IMR-90 (cell line): ENCODE results near the gene ANXA4. TPM values are rescaled to one million over a fixed set of nuclear protein-coding genes. Genes with fewer than 3 reads are reported as not detected.

Source experiments
- ATAC-seq: fragments of 200-7000 bp; cut with Tn5 transposase; 2 replicates; pipeline ENCODE4 v1.9.1; 2020; ENCODE audit warnings: low read depth, mild to moderate bottlenecking, moderate library complexity
- BruUV-seq: library from RNA; stranded (reverse); fragments of 400-500 nt; replicated peaks from 2 replicates; lab custom pipeline; 2021; lab: Mats Ljungman, UMichigan
- CTCF ChIA-PET: fragments of 300-600 bp; formaldehyde crosslinking; extraction: SDS; loops from one replicate; lab custom pipeline; 2021; ENCODE audit warnings: antibody characterized with exemption; lab: Yijun Ruan, JAX
- POLR2A ChIA-PET: fragments of 300-600 bp; sonication (Branson Sonifier 250); formaldehyde crosslinking; loops from one replicate; lab custom pipeline; 2022; ENCODE audit warnings: antibody characterized with exemption; ENCODE audit not compliant: unreplicated experiment; lab: Charles Lee
- DNase-seq: peaks from one replicate; pipeline ENCODE4 v3.0.0; 2013
- H2AFZ ChIP-seq: replicated peaks from 2 replicates; pipeline ENCODE3; 2013; ENCODE audit warnings: low read length, mild to moderate bottlenecking; ENCODE audit not compliant: poor library complexity
- H2AK5ac ChIP-seq: 2 replicates; pipeline ENCODE4 v1.6.1; 2013; ENCODE audit warnings: low read depth, low read length, inconsistent platforms
- H2AK9ac ChIP-seq: replicated peaks from 2 replicates; pipeline ENCODE3; 2013; ENCODE audit warnings: mild to moderate bottlenecking, low read depth, low read length, moderate library complexity; ENCODE audit not compliant: poor library complexity
- H2BK120ac ChIP-seq: 2 replicates; pipeline ENCODE4 v1.6.1; 2013; ENCODE audit warnings: low read depth, low read length, inconsistent platforms
- H2BK15ac ChIP-seq: 3 replicates; pipeline ENCODE4 v1.6.1; 2013; ENCODE audit warnings: low read depth, low read length, inconsistent platforms
- H2BK20ac ChIP-seq: 2 replicates; pipeline ENCODE4 v1.6.1; 2013; ENCODE audit warnings: low read depth, mild to moderate bottlenecking, inconsistent platforms, low read length, moderate library complexity
- H2BK5ac ChIP-seq: 2 replicates; pipeline ENCODE4 v1.6.1; 2013; ENCODE audit warnings: mild to moderate bottlenecking, low read depth, low read length, inconsistent platforms; ENCODE audit not compliant: poor library complexity, severe bottlenecking
- H3K14ac ChIP-seq: replicated peaks from 2 replicates; pipeline ENCODE4 v1.6.1; 2013; ENCODE audit warnings: low read depth, low read length, inconsistent platforms
- H3K18ac ChIP-seq: 2 replicates; pipeline ENCODE4 v1.6.1; 2013; ENCODE audit warnings: low read depth, low read length, control low read depth
- H3K23ac ChIP-seq: 2 replicates; pipeline ENCODE4 v1.6.1; 2013; ENCODE audit warnings: low read depth, low read length, inconsistent platforms
- H3K27ac ChIP-seq: 2 replicates; pipeline ENCODE4 v1.5.1; 2013; ENCODE audit warnings: mild to moderate bottlenecking, control low read depth, low read length; ENCODE audit not compliant: insufficient read depth
- H3K27me3 ChIP-seq: 2 replicates; pipeline ENCODE4 v1.6.1; 2013; ENCODE audit warnings: low read length; ENCODE audit not compliant: control insufficient read depth, insufficient read depth
- H3K36me3 ChIP-seq: 2 replicates; pipeline ENCODE4 v1.6.1; 2013; ENCODE audit warnings: low read length, mixed read lengths; ENCODE audit not compliant: control insufficient read depth, insufficient read depth
- H3K4ac ChIP-seq: 2 replicates; pipeline ENCODE4 v1.6.1; 2013; ENCODE audit warnings: low read depth, low read length, inconsistent platforms
- H3K4me1 ChIP-seq: 2 replicates; pipeline ENCODE4 v1.6.1; 2013; ENCODE audit warnings: low read length, mixed read lengths; ENCODE audit not compliant: control insufficient read depth, insufficient read depth
- H3K4me2 ChIP-seq: 2 replicates; pipeline ENCODE4 v1.6.1; 2013; ENCODE audit warnings: low read depth, mild to moderate bottlenecking, control low read depth, low read length, moderate library complexity
- H3K4me3 ChIP-seq: 2 replicates; pipeline ENCODE4 v1.5.1; 2013; ENCODE audit warnings: low read depth, mild to moderate bottlenecking, control low read depth, low read length, moderate library complexity; ENCODE audit not compliant: insufficient read depth
- H3K56ac ChIP-seq: 2 replicates; pipeline ENCODE4 v1.6.1; 2013; ENCODE audit warnings: low read length, inconsistent platforms; ENCODE audit not compliant: insufficient read depth; ENCODE audit errors: extremely low read depth
- H3K79me1 ChIP-seq, 2 experiments: 2 replicates each; pipeline ENCODE4 v1.6.1; 2013; ENCODE audit warnings: low read length in 2 of 2, inconsistent platforms in 1 of 2, low read depth in 1 of 2
- H3K9ac ChIP-seq: 2 replicates; pipeline ENCODE4 v1.6.1; 2013; ENCODE audit warnings: low read depth, low read length, control low read depth
- H3K9me1 ChIP-seq: 2 replicates; pipeline ENCODE4 v1.6.1; 2013; ENCODE audit warnings: low read length, inconsistent platforms; ENCODE audit not compliant: insufficient read depth
- H3K9me3 ChIP-seq: 2 replicates; pipeline ENCODE4 v1.6.1; 2013; ENCODE audit warnings: low read length; ENCODE audit not compliant: control insufficient read depth, insufficient read depth
- H4K20me1 ChIP-seq: 2 replicates; pipeline ENCODE4 v1.6.1; 2013; ENCODE audit warnings: low read length, inconsistent platforms; ENCODE audit not compliant: insufficient read depth
- H4K5ac ChIP-seq: 2 replicates; pipeline ENCODE4 v1.6.1; 2013; ENCODE audit warnings: mild to moderate bottlenecking, low read depth, low read length, control low read depth
- H4K8ac ChIP-seq, 2 experiments: 2 replicates each; pipeline ENCODE4 v1.6.1; 2013; ENCODE audit warnings: low read depth in 2 of 2, low read length in 2 of 2, control low read depth in 1 of 2, inconsistent platforms in 1 of 2
- H4K91ac ChIP-seq: 2 replicates; pipeline ENCODE4 v1.6.1; 2013; ENCODE audit warnings: low read depth, low read length, inconsistent platforms; ENCODE audit not compliant: insufficient read depth
- BHLHE40 ChIP-seq: fragments of 150-350 bp; IDR thresholded peaks from 2 replicates; pipeline ENCODE4 v1.6.1; 2016; ENCODE audit warnings: mild to moderate bottlenecking, low read depth, low read length
- CTCF ChIP-seq: conservative IDR thresholded peaks from 2 replicates; pipeline ENCODE4 v1.5.1; 2012; ENCODE audit warnings: mild to moderate bottlenecking, low read depth, low read length, improper control_type of control experiment
- FOS ChIP-seq: fragments of 150-350 bp; IDR thresholded peaks from 2 replicates; pipeline ENCODE4 v1.6.1; 2016; ENCODE audit warnings: low read depth, low read length
- MAFK ChIP-seq: IDR thresholded peaks from 2 replicates; pipeline ENCODE4 v1.6.1; 2012; ENCODE audit warnings: low read depth, low read length, improper control_type of control experiment
- MAZ ChIP-seq: IDR thresholded peaks from 2 replicates; pipeline ENCODE4 v1.6.1; 2012; ENCODE audit warnings: low read depth, mild to moderate bottlenecking, low read length, improper control_type of control experiment, moderate library complexity, borderline replicate concordance
- MXI1 ChIP-seq: IDR thresholded peaks from 2 replicates; pipeline ENCODE4 v1.6.1; 2012; ENCODE audit warnings: low read depth, mild to moderate bottlenecking, low read length, moderate library complexity, borderline replicate concordance
- NFE2L2 ChIP-seq: fragments of 150-350 bp; IDR thresholded peaks from 2 replicates; pipeline ENCODE4 v1.6.1; 2016; ENCODE audit warnings: low read depth, mild to moderate bottlenecking, low read length
- POLR2A ChIP-seq: IDR thresholded peaks from 2 replicates; pipeline ENCODE4 v1.6.1; 2012; ENCODE audit warnings: mild to moderate bottlenecking, low read depth, low read length
- RAD21 ChIP-seq: IDR thresholded peaks from 2 replicates; pipeline ENCODE4 v1.6.1; 2012; ENCODE audit warnings: low read length, improper control_type of control experiment
- RCOR1 ChIP-seq: IDR thresholded peaks from 2 replicates; pipeline ENCODE4 v1.6.1; 2012; ENCODE audit warnings: mild to moderate bottlenecking, low read length, improper control_type of control experiment; ENCODE audit not compliant: insufficient replicate concordance
- RFX5 ChIP-seq: IDR thresholded peaks from 2 replicates; pipeline ENCODE4 v1.8.0; 2012; ENCODE audit warnings: low read depth, mild to moderate bottlenecking, low read length, moderate library complexity
- WGBS, 2 experiments: methylation state at CpG; one replicate each; pipeline versions ENCODE4 v1.1.5 to v1.1.7; 2013; ENCODE audit warnings: missing lambda C conversion rate in 2 of 2; ENCODE audit not compliant: insufficient read length in 1 of 2; ENCODE audit errors: extremely low coverage in 2 of 2; 5-methylcytosine and 5-hydroxymethylcytosine counted together
- dilution Hi-C: fragments of 300-500 bp; cut with HindIII; formaldehyde crosslinking; loops from one replicate; pipeline ENCODE4 v1.14.3; 2018; ENCODE audit warnings: low sequenced_read_pairs; ENCODE audit not compliant: unreplicated experiment
- in situ Hi-C: fragments of 300-500 bp; cut with MboI; formaldehyde crosslinking; loops from 3 replicates; pipeline ENCODE4 v1.14.3; 2019; ENCODE audit warnings: low sequenced_read_pairs, inconsistent platforms, mixed read lengths
- intact Hi-C: fragments of 100-400 bp; cut with micrococcal nuclease; formaldehyde crosslinking; loops from 2 replicates; pipeline ENCODE4 v1.10.0; 2022
- polyA plus RNA-seq, 3 experiments: library from polyadenylated mRNA; depleted of rRNA; stranded (reverse); fragments of >200 nt; gene quantifications; 2 replicates each; pipeline ENCODE4 v1.2.3, GENCODE V29; 2012; ENCODE audit warnings: low replicate concordance in 1 of 3
- total RNA-seq: library from RNA; depleted of rRNA; stranded (reverse); fragments of >200 nt; gene quantifications from 2 replicates; pipeline ENCODE4 v1.2.3, GENCODE V29; 2012
- TF ChIP-seq, protein P1 (sequence below): fragments of 150-350 bp; IDR thresholded peaks from 2 replicates; pipeline ENCODE4 v1.6.1; 2016; ENCODE audit warnings: low read depth, mild to moderate bottlenecking, low read length, moderate library complexity, borderline replicate concordance
- TF ChIP-seq, protein P2 (sequence below): fragments of 150-350 bp; IDR thresholded peaks from 2 replicates; pipeline ENCODE4 v1.6.1; 2017; ENCODE audit warnings: mild to moderate bottlenecking, antibody characterized with exemption, low read length, low read depth

The ANXA4 gene
- total and polyA plus RNA-seq, 2 of the 4 experiments (the other 2 are of a cell fraction), result 22.2 to 72.0 TPM

DNA sequence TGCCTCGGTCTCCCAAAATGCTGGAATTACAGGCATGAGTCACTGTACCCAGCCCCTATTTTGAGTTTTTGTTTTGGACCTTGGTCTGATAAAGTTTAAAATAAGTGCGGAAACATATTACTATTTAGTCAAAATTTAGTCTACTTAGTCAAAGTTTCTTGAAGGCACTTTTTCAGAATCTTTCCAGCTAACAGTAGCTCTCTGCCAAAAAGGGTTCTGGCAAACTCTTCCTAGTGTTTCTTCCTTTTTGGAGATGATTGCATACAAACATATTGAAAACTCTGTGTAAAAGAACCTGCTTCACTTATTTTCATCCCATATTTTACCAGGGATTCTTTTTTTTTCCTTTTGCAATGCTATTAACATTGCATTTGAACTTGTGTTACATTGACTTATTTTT lies 116.3 kb downstream of the ANXA4 start:
- TF ChIP-seq POLR2A (no peak), NFE2L2 (no peak), FOS (no peak), MAFK (no peak), RFX5 (no peak), BHLHE40 (no peak), MXI1 (no peak), RAD21 (no peak), RCOR1 (no peak), CTCF (no peak), MAZ (no peak)
- TF ChIP-seq, protein P1, sequence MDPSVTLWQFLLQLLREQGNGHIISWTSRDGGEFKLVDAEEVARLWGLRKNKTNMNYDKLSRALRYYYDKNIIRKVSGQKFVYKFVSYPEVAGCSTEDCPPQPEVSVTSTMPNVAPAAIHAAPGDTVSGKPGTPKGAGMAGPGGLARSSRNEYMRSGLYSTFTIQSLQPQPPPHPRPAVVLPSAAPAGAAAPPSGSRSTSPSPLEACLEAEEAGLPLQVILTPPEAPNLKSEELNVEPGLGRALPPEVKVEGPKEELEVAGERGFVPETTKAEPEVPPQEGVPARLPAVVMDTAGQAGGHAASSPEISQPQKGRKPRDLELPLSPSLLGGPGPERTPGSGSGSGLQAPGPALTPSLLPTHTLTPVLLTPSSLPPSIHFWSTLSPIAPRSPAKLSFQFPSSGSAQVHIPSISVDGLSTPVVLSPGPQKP, result no peak
- TF ChIP-seq, protein P2, sequence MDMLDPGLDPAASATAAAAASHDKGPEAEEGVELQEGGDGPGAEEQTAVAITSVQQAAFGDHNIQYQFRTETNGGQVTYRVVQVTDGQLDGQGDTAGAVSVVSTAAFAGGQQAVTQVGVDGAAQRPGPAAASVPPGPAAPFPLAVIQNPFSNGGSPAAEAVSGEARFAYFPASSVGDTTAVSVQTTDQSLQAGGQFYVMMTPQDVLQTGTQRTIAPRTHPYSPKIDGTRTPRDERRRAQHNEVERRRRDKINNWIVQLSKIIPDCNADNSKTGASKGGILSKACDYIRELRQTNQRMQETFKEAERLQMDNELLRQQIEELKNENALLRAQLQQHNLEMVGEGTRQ, result no peak

More for the DNA sequence above, 116.3 kb downstream of the ANXA4 start:
- Histone ChIP-seq H3K9me3 (no peaks in the 10 kb centered on the region), H3K4ac (no peak overlapping the region), H3K27me3 (no peaks in the 10 kb centered on the region), H2AK5ac (no peak overlapping the region), H3K36me3 (peaks cover 8% of the 10 kb centered on the region; the same call in 1 of the 2 replicates), H3K9ac (no peak overlapping the region), H2AK9ac (no peak overlapping the region), H2BK5ac (no peak overlapping the region), H3K56ac (no peak overlapping the region), H3K4me3 (no peak overlapping the region), H3K18ac (no peak overlapping the region), H3K9me1 (no peaks in the 10 kb centered on the region), H3K14ac (no peak overlapping the region), H4K5ac (no peak overlapping the region), H3K79me1 (no peaks in the 10 kb centered on the region; a peak in 1 of 4 replicates), H2BK20ac (no peak overlapping the region), H3K4me2 (no peak overlapping the region), H4K20me1 (no peaks in the 10 kb centered on the region), H4K91ac (no peak overlapping the region), H3K23ac (no peak overlapping the region), H4K8ac (no peak overlapping the region), H2BK15ac (no peak overlapping the region), H3K27ac (no peak overlapping the region), H2AFZ (no peak overlapping the region), H3K4me1 (no peaks in the 10 kb centered on the region), H2BK120ac (no peak overlapping the region)
- ATAC-seq, result no peak
- no peak for DNase-seq
- POLR2A ChIA-PET, result no interaction called here
- dilution Hi-C loops, result no loop called here
- no TSS peak for BruUV-seq
- in situ Hi-C loops, result no loop called here
- intact Hi-C loops, result no loop called here
- CTCF ChIA-PET, result no interaction called here
- no CpG with 5 or more reads among the region's 2 CpGs for WGBS, 2 experiments
